AG09309 (cell line): ENCODE results near the gene LRRC74B.
A peak's percentile ranks its signal among the peaks of the same experiment; 100 is the strongest.
"Not testable (repeated sequence)": the region's sequence is repeated elsewhere in the genome, so short reads cannot be mapped to it uniquely, and the experiment has no call there.

Experiments used
- DNase-seq: peaks from one replicate; pipeline ENCODE4 v3.0.0-alpha.2; 2010; ENCODE audit warnings: low read depth
- H3K4me3 ChIP-seq: 2 replicates; pipeline ENCODE4 v1.5.1; 2011; ENCODE audit warnings: mild to moderate bottlenecking, low read depth, low read length, moderate library complexity; ENCODE audit not compliant: control insufficient read depth
- CTCF ChIP-seq: IDR thresholded peaks from 2 replicates; pipeline ENCODE4 v1.5.1; 2011; ENCODE audit warnings: mild to moderate bottlenecking, low read depth, low read length, inconsistent platforms; ENCODE audit not compliant: insufficient read depth, control insufficient read depth; ENCODE audit errors: missing control alignments

The LRRC74B gene

GRCh38 chr22:21044931-21045584 is 688 bp upstream of the LRRC74B start:
- H3K4me3 ChIP-seq, result peak overlapping the region; percentile 63
- DNase-seq, result peak; percentile 31
- TF ChIP-seq CTCF, result no peak

GRCh38 chr22:21047035-21047661 is 1.4 kb downstream of the LRRC74B start:
- no peak for DNase-seq
- no peak overlapping the region for H3K4me3 ChIP-seq
- no peak for TF ChIP-seq CTCF

GRCh38 chr22:21047730-21048129 is 2.0 kb downstream of the LRRC74B start:
- DNase-seq, result no peak
- H3K4me3 ChIP-seq, result no peak overlapping the region
- TF ChIP-seq CTCF, result no peak

GRCh38 chr22:21048448-21048847 is 2.7 kb downstream of the LRRC74B start:
- not testable (repeated sequence) for DNase-seq, H3K4me3 ChIP-seq

- not testable (repeated sequence) for H3K4me3 ChIP-seq, DNase-seq
These were observed 3.2 kb downstream of the LRRC74B start for GRCh38 chr22:21048965-21049364.

- TF ChIP-seq CTCF, result no peak
- H3K4me3 ChIP-seq, result no peak overlapping the region
These were observed 5.5 kb downstream of the LRRC74B start for GRCh38 chr22:21051145-21051830.

GRCh38 chr22:21051831-21052400 is 6.2 kb downstream of the LRRC74B start:
- TF ChIP-seq CTCF, result no peak
- DNase-seq, result no peak
- no peak overlapping the region for H3K4me3 ChIP-seq

More at GRCh38 chr22:21051145-21051830, 5.5 kb downstream of the LRRC74B start:
- DNase-seq, result no peak
